ENCODE data around the gene PPP1CA.
A peak's percentile ranks its signal among the peaks of the same experiment; 100 is the strongest.

PPP1CA gene

DNA sequence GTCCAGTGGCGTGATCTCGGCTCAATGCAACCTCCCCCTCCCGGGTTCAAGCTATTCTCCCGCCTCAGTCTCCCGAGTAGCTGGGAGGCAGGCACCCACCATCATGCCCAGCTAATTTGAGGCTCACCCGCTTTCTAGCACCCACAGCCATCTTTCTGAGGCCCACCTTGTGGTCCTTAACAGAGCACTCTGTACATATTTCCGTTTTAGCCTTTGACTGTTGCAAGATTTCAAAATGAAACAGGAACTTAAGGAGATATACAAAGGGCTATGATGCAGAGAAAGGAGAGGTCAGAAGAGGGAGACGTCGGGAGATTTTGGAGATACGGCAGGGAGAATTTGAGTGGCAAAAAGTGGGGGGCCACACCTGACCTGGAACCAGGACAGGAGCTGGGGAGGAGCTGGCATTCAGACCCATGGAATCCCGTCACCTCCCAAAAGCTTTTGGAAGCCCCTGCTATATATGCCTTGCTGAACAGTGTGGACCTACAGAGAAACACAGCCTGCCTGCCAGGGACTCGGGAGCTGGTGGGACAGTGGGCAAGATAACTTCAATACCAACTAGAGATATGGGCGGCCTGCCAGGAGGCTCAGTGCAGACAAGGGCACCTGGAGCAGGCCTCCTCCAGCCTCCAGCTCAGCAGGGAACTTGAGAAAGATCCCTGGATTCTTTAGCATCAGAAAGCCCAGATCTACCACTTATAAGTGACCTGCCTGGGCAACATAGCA, 20.2 kb downstream of the PPP1CA start:
- DNase-seq, result no peak

DNA sequence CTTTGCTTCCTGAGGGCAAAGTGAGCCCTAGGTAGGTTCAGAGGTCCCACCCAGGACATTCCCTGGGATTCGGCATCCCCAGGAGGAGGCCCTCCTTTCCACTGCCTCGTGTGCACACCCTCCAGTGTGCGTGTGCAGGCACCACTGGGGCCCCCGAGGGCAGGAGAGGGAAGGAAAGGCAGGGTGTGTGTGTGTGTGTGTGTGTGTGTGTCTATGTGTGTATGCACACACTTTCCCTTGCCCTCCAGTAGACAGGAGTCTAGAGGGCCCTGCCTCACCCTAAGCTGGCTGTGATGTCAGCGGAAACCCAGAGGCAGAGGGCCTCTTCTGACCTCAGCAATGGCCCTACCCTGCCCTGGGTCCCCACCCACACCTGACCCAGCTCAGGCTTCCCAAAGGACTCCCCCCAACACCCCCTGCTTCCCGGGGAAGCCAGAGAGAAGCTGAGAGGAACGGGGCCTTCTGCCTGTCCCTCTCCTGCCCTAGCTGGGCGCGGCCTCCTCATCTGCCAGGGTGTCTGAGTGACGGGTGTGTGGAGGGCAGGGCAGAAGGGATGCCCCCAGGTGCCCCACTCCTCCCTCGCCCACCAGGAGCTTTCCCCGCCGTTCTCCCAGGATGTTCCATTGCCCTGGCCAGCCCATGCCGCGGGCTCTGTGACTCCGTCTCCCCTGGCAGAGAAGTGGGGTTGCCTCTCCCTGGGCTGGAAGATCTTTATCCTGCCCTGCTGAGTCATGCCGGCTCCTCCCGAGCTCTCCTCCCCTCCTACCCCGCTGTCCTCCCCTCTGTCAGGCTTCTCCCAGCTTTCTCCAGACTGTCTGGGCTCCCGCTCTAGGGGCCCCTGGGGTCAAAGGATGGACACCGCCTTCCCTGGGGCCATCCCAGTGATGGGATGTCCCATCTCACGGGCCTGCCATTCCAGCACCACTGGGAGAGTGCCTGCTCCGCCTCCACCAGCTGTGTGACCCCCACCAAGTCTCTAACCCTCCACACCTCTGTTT, 22.3 kb downstream of the PPP1CA start:
- DNase-seq, result no peak

DNA sequence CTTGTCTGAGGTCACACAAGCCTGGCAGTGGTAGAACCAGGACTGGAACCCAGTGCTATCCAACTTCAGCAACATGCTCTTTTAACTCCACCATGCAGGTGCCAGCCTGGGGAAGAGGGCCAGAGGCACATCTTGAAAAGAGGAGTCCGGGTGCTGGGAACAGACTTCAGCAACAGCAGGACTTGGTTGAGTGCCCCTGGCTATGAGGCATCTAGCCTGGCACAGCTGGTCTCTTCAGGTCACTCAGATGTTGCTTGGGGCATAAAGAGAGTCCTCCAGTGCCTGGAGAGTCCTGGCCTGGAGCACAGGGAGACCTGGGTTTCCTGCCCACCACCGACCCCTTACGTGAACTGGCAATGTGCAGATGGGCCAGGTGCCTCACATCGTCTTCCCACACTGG, 23.1 kb downstream of the PPP1CA start:
- no peak for DNase-seq

DNA sequence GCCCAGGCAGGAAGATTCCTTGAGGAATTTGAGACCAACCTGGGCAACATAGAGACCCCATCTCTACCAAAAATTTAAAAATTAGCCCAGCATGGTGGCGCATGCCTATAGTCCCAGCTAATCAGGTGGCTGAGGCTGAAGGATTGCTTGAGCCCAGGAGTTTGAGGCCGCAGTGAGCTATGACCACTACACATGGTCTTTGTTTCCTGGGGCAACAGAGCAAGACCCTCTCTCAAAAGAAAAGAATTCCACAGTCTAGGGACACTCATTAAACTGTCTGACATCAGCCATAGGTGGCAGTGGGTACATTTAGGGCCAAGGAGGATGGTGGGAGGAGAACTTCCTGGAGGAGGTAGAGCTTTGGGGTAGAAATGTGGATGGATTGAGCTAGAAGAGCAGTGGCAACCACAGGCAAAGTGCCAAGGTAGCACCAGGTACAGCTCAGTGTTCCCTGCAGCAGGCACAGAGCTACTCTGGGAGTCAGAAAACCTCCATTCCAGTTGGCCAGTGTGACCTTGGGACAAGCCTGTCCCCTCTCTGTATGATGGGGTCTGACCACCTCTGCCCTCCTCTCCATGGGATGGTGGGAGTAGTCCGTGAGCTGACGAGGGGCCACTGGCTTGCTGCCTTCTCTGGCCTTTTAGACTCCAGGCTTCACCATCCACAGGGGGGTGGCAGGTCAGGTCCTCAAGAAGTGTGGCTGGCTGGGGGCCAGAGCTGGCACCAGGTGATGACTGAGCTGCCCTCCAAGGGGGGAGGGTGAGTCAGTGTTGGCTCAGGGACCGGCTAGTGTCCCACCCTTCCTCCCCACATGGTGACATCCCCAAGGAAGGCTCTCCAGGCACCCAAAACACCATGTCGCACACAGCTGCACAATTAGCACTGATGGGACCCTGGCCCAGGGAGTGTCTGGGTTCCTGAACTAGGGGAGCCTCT, 24.5 kb downstream of the PPP1CA start:
- no peak for DNase-seq

- no peak for DNase-seq
Measured at GRCh38 chr11:67376063-67376820, 25.4 kb downstream of the PPP1CA start.

DNA sequence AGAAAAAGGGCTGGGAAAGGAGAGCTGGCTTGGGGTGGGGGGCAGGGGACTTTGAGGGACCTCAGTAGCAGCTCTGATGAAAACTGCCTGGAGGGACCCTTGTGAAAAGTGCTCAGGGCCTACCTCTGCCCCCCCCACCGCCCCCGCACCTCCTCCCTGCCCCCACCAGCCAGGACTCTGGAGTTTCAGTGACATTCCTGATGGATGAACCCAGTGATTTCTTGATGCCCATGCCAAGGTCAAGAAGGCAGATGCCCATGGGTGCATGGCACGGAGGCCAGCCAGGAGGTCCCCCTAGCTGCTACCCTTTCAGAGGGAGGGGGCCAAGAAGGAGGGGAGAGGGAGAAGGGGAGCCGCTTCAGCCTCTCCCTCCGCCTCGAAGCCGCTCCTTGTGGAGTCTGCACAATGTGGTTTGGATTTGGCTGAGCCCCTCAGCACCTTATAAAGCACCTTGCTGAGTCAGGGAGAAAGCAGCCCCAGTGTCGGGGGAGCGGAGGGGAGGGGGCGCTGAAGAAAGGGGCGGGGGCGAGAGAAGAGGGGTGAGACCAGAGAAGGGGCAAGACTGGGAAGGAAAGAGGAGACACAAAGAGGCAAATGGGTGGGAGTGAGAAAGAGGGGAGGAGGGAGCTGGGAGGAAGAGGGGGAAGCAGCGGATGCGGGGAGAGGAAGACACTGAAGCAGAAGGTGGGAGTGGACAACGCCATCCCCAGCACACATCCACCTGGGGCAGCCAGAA, 26.2 kb downstream of the PPP1CA start:
- DNase-seq, result no peak

DNA sequence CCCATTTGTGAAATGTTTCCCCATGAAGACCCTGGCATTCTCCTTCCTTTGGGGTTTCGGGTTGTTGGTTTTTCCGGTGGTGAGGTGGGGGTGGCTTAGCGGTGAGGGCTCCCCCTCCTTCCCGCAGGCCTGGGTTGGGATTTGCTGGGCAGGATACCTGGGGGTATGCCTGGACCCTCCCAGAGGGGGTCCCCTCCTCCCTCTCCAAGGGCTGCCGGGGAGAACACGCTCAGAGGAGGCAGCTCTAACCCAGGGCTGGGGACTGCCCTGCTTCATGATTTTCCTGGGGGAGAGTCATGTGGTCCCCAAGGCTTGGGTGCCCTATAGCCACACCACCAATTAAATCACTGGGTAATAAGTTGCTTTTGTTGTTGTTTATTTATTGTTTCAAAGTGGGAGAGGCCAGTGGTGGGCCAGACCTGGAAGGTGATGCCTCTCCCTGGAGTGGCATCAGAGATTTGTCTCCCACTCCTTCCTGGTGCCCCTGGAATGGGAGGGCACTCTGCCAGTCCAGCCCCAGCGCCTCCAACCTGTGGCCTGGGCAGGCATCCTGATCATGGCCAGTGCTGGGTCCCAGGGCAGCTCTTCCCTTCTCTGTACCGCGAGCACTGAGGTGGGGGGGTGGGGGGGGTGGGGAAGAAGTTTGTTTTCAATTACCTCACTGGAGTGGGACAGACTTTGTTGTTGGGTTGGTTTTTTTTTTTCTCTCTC, 26.9 kb downstream of the PPP1CA start:
- DNase-seq, result no peak

- peak; percentile 66 to 72 for DNase-seq
Measured at GRCh38 chr11:67373648-67374570, 27.7 kb downstream of the PPP1CA start.

DNA sequence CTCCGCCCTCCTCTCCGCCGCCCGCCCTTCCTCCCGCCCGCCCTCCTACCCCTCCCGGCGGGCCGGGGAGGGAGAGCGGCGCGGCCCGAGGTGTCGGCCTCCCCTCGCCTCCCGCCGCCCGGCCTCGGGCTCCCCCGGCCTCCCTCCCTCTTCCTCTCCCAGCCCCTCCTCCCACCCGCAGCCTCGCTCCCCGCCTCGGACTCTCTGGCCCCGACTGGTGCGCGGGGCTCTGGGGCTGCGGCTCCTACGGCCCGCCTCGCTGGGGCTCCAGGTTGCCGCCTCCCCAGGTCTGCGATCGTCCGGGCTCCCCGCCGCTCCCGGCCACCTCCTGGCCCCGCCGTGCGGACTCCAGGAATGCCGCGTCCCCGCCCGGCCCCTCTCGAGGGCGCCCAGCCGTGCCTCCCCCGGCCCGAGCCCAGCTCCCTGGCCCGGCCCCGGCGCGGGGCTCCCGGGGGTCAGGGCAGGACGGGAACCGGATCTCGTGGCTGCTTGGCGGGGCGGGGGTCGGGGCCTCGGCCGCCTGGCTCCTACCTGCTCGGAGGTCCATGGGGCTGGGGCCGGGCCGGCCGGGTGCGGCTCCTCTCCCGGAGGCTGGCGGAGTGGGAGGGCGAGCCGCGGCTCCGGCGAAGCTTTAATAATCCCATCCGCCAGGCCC, 28.5 kb downstream of the PPP1CA start, which contains the start of gene CLCF1:
TSS of gene CLCF1 (minus strand) at position 606 of the 655 bp plus-strand sequence. CDS start at position 547, 59 bp downstream.
- DNase-seq, result no peak

GRCh38 chr11:67372321-67372992, 29.2 kb downstream of the PPP1CA start:
- no peak for DNase-seq

GRCh38 chr11:67371911-67372320, 29.7 kb downstream of the PPP1CA start:
- no peak for DNase-seq

GRCh38 chr11:67371189-67371910, 30.3 kb downstream of the PPP1CA start:
- no peak for DNase-seq

- no peak for DNase-seq
Measured at GRCh38 chr11:67370351-67371076, 31.1 kb downstream of the PPP1CA start.

GRCh38 chr11:67369801-67370284, 31.8 kb downstream of the PPP1CA start:
- no peak for DNase-seq

- DNase-seq, result no peak
Measured at GRCh38 chr11:67369275-67369674, 32.4 kb downstream of the PPP1CA start.

GRCh38 chr11:67368621-67369020, 33.0 kb downstream of the PPP1CA start:
- no peak for DNase-seq
